SK-N-SH treated with all-trans-retinoic acid at 6 μM for 48 hours (cell line): Measurements from ENCODE around the gene SEMA7A.
"Not testable (repeated sequence)": the region's sequence is repeated elsewhere in the genome, so short reads cannot be mapped to it uniquely, and the experiment has no call there.

Experiments
- ATAC-seq: fragments of 200-7000 bp; cut with Tn5 transposase; 3 replicates; pipeline ENCODE4 v1.9.1; 2020; ENCODE audit warnings: mild to moderate bottlenecking, moderate library complexity
- ARNTL ChIP-seq: fragments of 450-650 bp; formaldehyde crosslinking; IDR thresholded peaks from 2 replicates; pipeline ENCODE4 v1.5.0; 2020; ENCODE audit warnings: low read depth, mild to moderate bottlenecking, moderate library complexity, borderline replicate concordance
- ESRRG ChIP-seq: fragments of 250-450 bp; sonication (Bioruptor Pico); IDR thresholded peaks from 2 replicates; pipeline ENCODE4 v1.6.1; 2021; ENCODE audit warnings: mild to moderate bottlenecking
- ISL1 ChIP-seq: fragments of 250-450 bp; sonication (Bioruptor Pico); IDR thresholded peaks from 2 replicates; pipeline ENCODE4 v2.1.2; 2022; ENCODE audit warnings: mild to moderate bottlenecking, moderate library complexity
- RARB ChIP-seq: fragments of 250-450 bp; sonication (Bioruptor Pico); IDR thresholded peaks from 2 replicates; pipeline ENCODE4 v1.8.0; 2021; ENCODE audit warnings: mild to moderate bottlenecking, moderate library complexity
- TOX ChIP-seq: fragments of 250-450 bp; sonication (Bioruptor Pico); IDR thresholded peaks from 2 replicates; pipeline ENCODE4 v1.8.0; 2021; ENCODE audit warnings: mild to moderate bottlenecking, moderate library complexity, borderline replicate concordance
- ZC3H10 ChIP-seq: fragments of 250-450 bp; sonication (Bioruptor Pico); IDR thresholded peaks from 2 replicates; pipeline ENCODE4 v1.5.1; 2021; ENCODE audit warnings: mild to moderate bottlenecking, moderate library complexity
- ZFP3 ChIP-seq: fragments of 250-450 bp; sonication (Bioruptor Pico); IDR thresholded peaks from 2 replicates; pipeline ENCODE4 v1.5.0; 2020; ENCODE audit warnings: mild to moderate bottlenecking, moderate library complexity
- ZFP30 ChIP-seq: fragments of 450-650 bp; formaldehyde crosslinking; IDR thresholded peaks from 2 replicates; pipeline ENCODE4 v1.5.0; 2022; ENCODE audit warnings: mild to moderate bottlenecking, moderate library complexity
- ZNF565 ChIP-seq: fragments of 450-650 bp; formaldehyde crosslinking; conservative IDR thresholded peaks from 2 replicates; pipeline ENCODE4 v1.5.0; 2020; ENCODE audit warnings: low read depth, mild to moderate bottlenecking, moderate library complexity
- ZNF70 ChIP-seq: fragments of 450-650 bp; formaldehyde crosslinking; IDR thresholded peaks from 2 replicates; pipeline ENCODE4 v1.5.0; 2020; ENCODE audit warnings: mild to moderate bottlenecking, moderate library complexity
- TF ChIP-seq, protein P1 (sequence below): fragments of 250-450 bp; sonication (Bioruptor Pico); IDR thresholded peaks from 2 replicates; pipeline ENCODE4 v1.8.0; 2020; ENCODE audit warnings: mild to moderate bottlenecking, moderate library complexity, borderline replicate concordance
- TF ChIP-seq, protein P2 (sequence below): fragments of 250-450 bp; sonication (Bioruptor Pico); IDR thresholded peaks from 2 replicates; pipeline ENCODE4 v1.5.1; 2020; ENCODE audit warnings: low read depth, mild to moderate bottlenecking, moderate library complexity
- TF ChIP-seq, protein P3 (sequence below): fragments of 250-450 bp; sonication (Bioruptor Pico); IDR thresholded peaks from 2 replicates; pipeline ENCODE4 v1.5.0; 2020; ENCODE audit warnings: mild to moderate bottlenecking, moderate library complexity
- TF ChIP-seq, protein P4 (sequence below): fragments of 250-450 bp; sonication (Bioruptor Pico); IDR thresholded peaks from 2 replicates; pipeline ENCODE4 v1.8.0; 2021; ENCODE audit warnings: low read depth, mild to moderate bottlenecking, moderate library complexity, borderline replicate concordance

SEMA7A gene

DNA sequence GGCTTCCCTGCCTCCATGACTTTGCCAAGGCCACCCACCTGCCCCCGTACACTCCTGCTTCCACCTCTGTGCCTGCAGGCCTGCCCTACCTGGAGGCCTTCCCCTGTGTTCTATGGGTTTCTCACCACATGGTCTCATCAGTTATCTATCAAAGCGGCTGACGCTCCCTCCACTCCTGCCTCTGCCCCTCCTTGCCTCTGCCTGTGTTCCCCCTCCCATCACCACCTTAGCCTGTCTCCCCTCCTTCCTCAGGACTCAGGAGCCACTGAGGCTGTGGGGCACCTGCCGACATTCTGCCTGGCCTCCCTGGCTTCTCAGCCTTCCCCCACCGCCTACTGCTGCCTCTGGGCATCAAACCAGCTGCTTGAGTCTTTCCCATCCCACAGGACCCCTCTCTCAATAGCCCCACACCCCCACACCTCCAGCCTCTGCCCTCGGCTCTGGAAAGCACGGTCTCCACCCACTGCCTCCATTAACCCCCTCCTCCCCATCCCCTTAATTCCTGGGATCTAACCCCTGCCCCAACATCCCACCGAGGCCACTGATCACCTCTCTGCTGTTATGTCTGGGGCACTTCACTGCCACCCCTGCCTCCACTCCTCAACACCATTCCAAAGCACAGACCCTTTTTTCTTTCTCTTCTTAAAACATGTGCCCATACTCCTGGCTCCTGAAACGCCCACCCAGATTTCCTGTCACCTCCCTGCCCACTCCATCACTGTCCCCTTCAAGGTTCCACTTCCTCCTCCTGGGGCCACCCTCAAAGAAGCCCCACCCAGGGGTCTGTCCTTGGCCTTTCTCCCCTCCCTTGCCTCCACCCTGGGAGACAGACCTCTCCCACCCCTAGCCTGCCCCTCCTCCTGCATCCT lies 41.9 kb downstream of the SEMA7A start:
- ATAC-seq = no peak
- no peak for TF ChIP-seq ZNF565 (CRISPR knock-in tag)
- no peak for TF ChIP-seq ZC3H10 (CRISPR knock-in tag)
- no peak for TF ChIP-seq ZNF70 (CRISPR knock-in tag)
- no peak for TF ChIP-seq ISL1 (CRISPR knock-in tag)
- no peak for TF ChIP-seq ARNTL
- no peak for TF ChIP-seq RARB (CRISPR knock-in tag)
- no peak for TF ChIP-seq TOX (CRISPR knock-in tag)

DNA sequence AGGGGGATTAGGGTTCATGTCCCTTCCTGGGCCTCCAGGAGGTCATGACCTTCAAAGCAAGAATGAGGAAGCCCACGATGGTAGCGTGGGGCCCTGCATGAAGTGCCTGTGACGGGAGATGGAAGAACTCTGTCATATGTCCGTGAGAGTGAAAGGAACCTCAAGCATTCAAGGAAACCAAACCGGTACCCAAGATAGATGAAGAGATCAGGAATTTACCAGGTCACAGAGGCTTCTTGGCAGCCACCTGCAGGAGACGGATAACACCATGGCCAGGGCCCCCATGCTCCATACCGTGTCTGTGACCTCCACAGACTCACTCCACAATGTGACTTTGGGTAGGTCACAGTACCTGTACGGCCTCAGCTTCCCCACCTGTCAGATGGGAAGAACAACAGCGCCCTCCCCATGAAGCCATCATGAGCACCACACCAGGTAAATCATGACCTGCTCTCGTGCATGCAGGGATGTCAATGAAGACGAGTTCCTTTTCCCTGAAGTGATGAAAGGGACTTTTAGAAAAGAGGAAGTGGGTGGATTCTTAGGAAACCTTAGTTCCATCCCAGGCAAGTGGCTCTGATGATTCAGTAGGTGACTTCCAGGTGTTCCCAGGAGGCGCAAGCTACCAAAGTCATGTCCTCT lies 43.0 kb downstream of the SEMA7A start:
- no peak for ATAC-seq
- no peak for TF ChIP-seq ZFP30 (CRISPR knock-in tag)
- no peak for TF ChIP-seq RARB (CRISPR knock-in tag)
- TF ChIP-seq, protein P1, sequence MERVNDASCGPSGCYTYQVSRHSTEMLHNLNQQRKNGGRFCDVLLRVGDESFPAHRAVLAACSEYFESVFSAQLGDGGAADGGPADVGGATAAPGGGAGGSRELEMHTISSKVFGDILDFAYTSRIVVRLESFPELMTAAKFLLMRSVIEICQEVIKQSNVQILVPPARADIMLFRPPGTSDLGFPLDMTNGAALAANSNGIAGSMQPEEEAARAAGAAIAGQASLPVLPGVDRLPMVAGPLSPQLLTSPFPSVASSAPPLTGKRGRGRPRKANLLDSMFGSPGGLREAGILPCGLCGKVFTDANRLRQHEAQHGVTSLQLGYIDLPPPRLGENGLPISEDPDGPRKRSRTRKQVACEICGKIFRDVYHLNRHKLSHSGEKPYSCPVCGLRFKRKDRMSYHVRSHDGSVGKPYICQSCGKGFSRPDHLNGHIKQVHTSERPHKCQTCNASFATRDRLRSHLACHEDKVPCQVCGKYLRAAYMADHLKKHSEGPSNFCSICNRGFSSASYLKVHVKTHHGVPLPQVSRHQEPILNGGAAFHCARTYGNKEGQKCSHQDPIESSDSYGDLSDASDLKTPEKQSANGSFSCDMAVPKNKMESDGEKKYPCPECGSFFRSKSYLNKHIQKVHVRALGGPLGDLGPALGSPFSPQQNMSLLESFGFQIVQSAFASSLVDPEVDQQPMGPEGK (CRISPR knock-in tag) = no peak
- TF ChIP-seq, protein P2, sequence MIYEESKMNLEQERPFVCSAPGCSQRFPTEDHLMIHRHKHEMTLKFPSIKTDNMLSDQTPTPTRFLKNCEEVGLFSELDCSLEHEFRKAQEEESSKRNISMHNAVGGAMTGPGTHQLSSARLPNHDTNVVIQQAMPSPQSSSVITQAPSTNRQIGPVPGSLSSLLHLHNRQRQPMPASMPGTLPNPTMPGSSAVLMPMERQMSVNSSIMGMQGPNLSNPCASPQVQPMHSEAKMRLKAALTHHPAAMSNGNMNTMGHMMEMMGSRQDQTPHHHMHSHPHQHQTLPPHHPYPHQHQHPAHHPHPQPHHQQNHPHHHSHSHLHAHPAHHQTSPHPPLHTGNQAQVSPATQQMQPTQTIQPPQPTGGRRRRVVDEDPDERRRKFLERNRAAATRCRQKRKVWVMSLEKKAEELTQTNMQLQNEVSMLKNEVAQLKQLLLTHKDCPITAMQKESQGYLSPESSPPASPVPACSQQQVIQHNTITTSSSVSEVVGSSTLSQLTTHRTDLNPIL (CRISPR knock-in tag) = no peak
- TF ChIP-seq ZFP3 (CRISPR knock-in tag) = no peak
- TF ChIP-seq ISL1 (CRISPR knock-in tag) = no peak
- TF ChIP-seq, protein P3, sequence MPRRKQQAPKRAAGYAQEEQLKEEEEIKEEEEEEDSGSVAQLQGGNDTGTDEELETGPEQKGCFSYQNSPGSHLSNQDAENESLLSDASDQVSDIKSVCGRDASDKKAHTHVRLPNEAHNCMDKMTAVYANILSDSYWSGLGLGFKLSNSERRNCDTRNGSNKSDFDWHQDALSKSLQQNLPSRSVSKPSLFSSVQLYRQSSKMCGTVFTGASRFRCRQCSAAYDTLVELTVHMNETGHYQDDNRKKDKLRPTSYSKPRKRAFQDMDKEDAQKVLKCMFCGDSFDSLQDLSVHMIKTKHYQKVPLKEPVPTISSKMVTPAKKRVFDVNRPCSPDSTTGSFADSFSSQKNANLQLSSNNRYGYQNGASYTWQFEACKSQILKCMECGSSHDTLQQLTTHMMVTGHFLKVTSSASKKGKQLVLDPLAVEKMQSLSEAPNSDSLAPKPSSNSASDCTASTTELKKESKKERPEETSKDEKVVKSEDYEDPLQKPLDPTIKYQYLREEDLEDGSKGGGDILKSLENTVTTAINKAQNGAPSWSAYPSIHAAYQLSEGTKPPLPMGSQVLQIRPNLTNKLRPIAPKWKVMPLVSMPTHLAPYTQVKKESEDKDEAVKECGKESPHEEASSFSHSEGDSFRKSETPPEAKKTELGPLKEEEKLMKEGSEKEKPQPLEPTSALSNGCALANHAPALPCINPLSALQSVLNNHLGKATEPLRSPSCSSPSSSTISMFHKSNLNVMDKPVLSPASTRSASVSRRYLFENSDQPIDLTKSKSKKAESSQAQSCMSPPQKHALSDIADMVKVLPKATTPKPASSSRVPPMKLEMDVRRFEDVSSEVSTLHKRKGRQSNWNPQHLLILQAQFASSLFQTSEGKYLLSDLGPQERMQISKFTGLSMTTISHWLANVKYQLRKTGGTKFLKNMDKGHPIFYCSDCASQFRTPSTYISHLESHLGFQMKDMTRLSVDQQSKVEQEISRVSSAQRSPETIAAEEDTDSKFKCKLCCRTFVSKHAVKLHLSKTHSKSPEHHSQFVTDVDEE (CRISPR knock-in tag) = no peak
- TF ChIP-seq, protein P4, sequence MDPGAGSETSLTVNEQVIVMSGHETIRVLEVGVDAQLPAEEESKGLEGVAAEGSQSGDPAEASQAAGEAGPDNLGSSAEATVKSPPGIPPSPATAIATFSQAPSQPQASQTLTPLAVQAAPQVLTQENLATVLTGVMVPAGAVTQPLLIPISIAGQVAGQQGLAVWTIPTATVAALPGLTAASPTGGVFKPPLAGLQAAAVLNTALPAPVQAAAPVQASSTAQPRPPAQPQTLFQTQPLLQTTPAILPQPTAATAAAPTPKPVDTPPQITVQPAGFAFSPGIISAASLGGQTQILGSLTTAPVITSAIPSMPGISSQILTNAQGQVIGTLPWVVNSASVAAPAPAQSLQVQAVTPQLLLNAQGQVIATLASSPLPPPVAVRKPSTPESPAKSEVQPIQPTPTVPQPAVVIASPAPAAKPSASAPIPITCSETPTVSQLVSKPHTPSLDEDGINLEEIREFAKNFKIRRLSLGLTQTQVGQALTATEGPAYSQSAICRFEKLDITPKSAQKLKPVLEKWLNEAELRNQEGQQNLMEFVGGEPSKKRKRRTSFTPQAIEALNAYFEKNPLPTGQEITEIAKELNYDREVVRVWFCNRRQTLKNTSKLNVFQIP (CRISPR knock-in tag) = no peak

DNA sequence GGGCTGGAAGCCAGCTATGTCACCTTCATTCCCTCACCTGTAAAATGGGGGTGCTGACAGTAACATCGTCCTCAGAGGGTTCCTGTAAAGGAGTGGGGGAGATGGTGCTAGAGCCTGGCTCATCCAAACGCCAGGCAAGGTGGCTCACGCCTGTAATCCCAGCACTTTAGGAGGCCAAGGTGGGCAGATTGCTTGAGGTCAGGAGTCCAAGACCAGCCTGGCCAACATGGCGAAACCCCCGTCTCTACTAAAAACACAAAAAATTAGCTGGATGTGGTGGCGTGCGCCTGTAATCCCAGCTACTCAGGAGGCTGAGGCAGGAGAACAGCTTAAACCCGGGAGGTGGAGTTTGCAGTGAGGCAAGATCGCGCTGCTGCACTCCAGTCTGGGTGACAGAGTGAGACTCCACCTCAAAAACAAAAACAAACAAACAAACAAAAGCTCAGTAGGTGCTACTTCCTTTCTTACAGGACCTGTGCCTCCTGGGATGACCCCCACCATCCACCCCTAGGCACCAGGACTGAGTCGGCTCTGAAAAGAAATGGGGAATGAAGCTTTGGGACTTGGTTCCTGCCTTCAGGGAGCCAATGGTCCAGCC lies 43.6 kb downstream of the SEMA7A start:
- ATAC-seq = not testable (repeated sequence)

DNA sequence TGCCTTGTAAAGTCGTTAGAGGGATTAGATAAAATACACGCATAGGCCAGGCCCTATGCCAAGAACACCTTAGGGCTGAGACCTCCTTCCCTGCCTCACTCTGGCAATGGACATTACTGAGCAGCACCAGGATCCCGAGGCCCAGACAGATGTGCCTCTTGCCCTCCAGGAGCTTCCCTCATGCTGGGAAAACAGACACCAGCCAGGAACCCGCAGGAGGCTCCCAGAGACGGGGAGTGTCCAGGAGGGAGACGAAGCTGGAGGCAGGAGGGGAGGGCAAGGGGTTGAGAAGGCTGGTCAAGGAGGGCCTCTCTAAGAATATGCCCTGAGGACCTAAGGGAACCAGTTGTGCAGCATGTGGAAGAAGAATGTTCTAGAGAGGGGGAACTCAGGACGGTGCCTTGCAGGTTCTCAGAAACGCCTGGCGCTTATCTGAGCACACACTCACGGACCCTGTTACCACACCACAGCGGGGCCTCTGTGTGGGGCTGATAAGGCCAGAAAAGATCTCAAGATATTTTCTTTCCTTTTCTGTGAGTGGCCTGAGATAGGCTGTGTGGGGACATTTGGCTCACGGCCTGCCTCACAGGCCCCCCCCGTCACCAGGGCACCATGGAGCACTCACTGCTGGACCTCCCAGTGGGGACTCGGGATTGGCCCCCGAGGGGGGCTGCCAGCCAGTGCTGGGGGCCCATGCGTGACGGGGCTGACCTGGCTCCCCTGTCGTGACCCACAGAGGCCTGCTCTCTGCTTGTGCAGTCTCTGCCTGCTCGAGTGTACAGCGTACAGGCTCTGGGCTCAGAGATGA lies 44.3 kb downstream of the SEMA7A start:
- no peak for ATAC-seq

More for the DNA sequence above, 44.3 kb downstream of the SEMA7A start:
- TF ChIP-seq ESRRG (CRISPR knock-in tag) (no peak), ARNTL (no peak)
- TF ChIP-seq, protein P3 (CRISPR knock-in tag) = no peak
